ENCODE measurements around the gene LSP1. TPM values are rescaled to one million over a fixed set of nuclear protein-coding genes. Genes with fewer than 3 reads are reported as not detected.

Gene LSP1
- total and polyA plus RNA-seq, 2 of the 13 experiments (the other 11 are each of a cell fraction or from before 2014, with no cell fraction given), result 0.59 to 1.00 TPM

DNA sequence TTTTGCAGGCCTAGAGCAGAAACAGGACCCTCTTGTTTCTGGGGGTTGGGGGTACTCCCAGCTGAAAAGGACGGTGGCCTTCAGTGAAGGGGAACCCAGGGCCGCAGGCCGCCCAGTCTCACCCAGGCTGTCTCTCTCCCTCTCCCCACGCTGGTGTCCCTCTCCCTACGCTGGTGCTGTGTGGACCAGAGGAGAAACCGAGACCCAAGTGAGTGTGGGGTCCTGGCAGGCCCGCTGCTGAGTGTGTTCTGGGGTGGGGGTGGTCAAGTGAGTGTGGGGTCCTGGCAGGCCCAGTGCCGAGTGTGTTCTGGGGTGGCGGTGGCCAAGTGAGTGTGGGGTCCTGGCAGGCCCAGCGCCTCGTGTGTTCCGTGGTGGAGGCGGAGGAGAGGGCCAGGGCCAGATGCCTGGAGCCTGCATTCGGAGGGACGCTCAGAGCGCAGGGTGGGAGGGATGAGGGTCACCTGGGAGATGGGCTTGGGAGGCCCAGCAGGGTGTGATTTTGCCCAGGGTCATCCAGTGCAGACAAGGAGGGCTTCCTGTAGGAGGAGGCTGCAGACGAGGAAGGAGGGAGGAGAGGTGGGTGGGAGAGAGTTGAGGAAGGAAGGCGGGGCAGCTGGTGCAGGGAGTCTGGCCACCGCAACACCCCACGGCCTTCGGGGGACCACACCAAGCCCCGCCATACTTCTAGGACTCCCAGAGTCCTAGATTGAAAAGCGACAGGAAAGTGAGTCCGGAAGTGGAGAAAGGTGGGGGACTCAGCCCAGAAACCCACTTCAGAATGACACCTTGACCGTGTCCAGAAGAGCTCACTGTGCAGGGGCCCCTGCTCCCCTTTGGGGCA, 77.0 kb downstream of the LSP1 start:
- 48% methylated on average over 22 of the region's 25 CpGs for WGBS (ENCODE audit: low lambda C conversion rate)
- in situ Hi-C loops (cut with HindIII; ENCODE audit: extremely low pct_ligation_motif_present, low pct_unique_long_range_greater_than_20kb), result no loop called here
- TF ChIP-seq ZNF777 (CRISPR knock-in tag; IDR thresholded peaks at IDR 0.05), result no peak
- no peak for TF ChIP-seq KAT7 (CRISPR knock-in tag; IDR thresholded peaks at IDR 0.05; ENCODE audit: borderline replicate concordance)
- TF ChIP-seq ARNT2 (CRISPR knock-in tag; IDR thresholded peaks at IDR 0.05; ENCODE audit: low read depth), result no peak
- no peak for TF ChIP-seq ZNF335 (CRISPR knock-in tag; IDR thresholded peaks at IDR 0.05)
- no peak for TF ChIP-seq ZSCAN20 (CRISPR knock-in tag; IDR thresholded peaks at IDR 0.05; ENCODE audit: borderline replicate concordance)
- no peak for TF ChIP-seq MTF2 (CRISPR knock-in tag; IDR thresholded peaks at IDR 0.05; ENCODE audit: borderline replicate concordance)
- no peak for TF ChIP-seq TBX3 (IDR thresholded peaks at IDR 0.05; ENCODE audit: borderline replicate concordance)
- TF ChIP-seq, protein P1, sequence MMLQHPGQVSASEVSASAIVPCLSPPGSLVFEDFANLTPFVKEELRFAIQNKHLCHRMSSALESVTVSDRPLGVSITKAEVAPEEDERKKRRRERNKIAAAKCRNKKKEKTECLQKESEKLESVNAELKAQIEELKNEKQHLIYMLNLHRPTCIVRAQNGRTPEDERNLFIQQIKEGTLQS (CRISPR knock-in tag; IDR thresholded peaks at IDR 0.05), result no peak
- no peak for TF ChIP-seq JUND (CRISPR knock-in tag; IDR thresholded peaks at IDR 0.05)

More for the DNA sequence above, 77.0 kb downstream of the LSP1 start:
- no peaks in the 10 kb centered on the region for H4K20me1 ChIP-seq (ENCODE audit: insufficient read depth, low read length)
- H3K27ac ChIP-seq (ENCODE audit: extremely low read length, insufficient read depth, low read length), result no peak overlapping the region
- no peak overlapping the region for H3K9ac ChIP-seq (ENCODE audit: insufficient read depth, low read depth, low read length)
- H3K4me1 ChIP-seq (ENCODE audit: insufficient read depth, low read length), result no peaks in the 10 kb centered on the region
- peaks cover 25 to 73% of the 10 kb centered on the region in 2 experiments for H3K27me3 ChIP-seq (ENCODE audit: control insufficient read depth in 1 of 2, insufficient read depth in 2 of 2, low read length in 2 of 2)
- BruUV-seq (replicated peaks), result no TSS peak
- POLR2A ChIA-PET, result no interaction called here
- intact Hi-C loops (cut with micrococcal nuclease; ENCODE audit: unreplicated experiment), result no loop called here
- H3K9me3 ChIP-seq (ENCODE audit: low read length), result no peaks in the 10 kb centered on the region
- H3K36me3 ChIP-seq (replicated peaks in 1 of 2; ENCODE audit: control insufficient read depth in 1 of 2, insufficient read depth in 2 of 2, low read length in 2 of 2), result no peaks in the 10 kb centered on the region
- no peak overlapping the region for H3K4me2 ChIP-seq (ENCODE audit: low read depth, low read length)
- FAIRE-seq, result no peak
- CTCF ChIA-PET (ENCODE audit: low intra/inter-chr PET ratio, low total read pairs), result no interaction called here
- no peaks in the 10 kb centered on the region for H3K79me2 ChIP-seq (ENCODE audit: insufficient read depth, low read length)
- no peak for DNase-seq (ENCODE audit: low spot score)
- ATAC-seq, result no peak
- H3K4me3 ChIP-seq (replicated peaks in 1 of 3; ENCODE audit: insufficient read depth in 1 of 3, low read depth in 2 of 3, low read length in 3 of 3), result no peak overlapping the region
- no peak overlapping the region for H2AFZ ChIP-seq (ENCODE audit: low read length)

Measured in HepG2 (cell line).